ENCODE measurements around the gene SKAP1.

DNA sequence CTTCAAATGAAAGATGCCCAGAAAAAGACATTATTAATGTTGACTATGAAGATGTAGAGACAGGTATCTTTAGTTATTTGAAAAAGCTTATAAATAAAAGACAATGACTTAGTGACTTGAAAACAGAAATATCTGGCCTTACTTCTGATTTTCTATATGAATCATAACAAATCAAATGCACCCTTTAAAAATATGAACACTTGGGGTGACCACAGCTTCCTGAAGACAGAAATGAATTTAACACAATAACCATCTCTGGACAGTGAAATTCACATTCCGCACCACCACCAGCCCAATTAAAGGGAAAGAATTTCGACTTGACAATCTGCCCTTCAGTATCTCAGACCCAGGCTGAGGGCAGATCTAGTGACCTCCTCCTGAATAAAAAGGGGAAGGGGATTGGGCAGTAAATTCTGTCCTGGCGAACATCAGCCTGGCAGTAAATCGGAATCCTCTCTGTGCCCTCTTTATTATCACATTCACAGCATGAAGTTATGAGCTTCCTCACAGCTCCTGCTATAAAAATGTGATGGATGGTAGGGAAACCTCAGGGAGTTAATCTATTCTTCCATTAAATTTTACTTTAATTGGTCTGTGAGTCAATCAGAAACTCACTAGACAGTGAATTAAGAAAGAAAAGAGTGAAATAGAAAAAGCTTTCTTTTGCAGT lies 190.9 kb downstream of the SKAP1 start:
- TF ChIP-seq, protein P1, sequence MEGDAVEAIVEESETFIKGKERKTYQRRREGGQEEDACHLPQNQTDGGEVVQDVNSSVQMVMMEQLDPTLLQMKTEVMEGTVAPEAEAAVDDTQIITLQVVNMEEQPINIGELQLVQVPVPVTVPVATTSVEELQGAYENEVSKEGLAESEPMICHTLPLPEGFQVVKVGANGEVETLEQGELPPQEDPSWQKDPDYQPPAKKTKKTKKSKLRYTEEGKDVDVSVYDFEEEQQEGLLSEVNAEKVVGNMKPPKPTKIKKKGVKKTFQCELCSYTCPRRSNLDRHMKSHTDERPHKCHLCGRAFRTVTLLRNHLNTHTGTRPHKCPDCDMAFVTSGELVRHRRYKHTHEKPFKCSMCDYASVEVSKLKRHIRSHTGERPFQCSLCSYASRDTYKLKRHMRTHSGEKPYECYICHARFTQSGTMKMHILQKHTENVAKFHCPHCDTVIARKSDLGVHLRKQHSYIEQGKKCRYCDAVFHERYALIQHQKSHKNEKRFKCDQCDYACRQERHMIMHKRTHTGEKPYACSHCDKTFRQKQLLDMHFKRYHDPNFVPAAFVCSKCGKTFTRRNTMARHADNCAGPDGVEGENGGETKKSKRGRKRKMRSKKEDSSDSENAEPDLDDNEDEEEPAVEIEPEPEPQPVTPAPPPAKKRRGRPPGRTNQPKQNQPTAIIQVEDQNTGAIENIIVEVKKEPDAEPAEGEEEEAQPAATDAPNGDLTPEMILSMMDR (IDR thresholded peaks at IDR 0.05), result no peak
- TF ChIP-seq POLR2A (IDR thresholded peaks at IDR 0.05), result no peak

Measured in thyroid gland (tissue), 4 donors.